Measurements from ENCODE around the gene COL26A1.
A peak's percentile ranks its signal among the peaks of the same experiment; 100 is the strongest.

DNA sequence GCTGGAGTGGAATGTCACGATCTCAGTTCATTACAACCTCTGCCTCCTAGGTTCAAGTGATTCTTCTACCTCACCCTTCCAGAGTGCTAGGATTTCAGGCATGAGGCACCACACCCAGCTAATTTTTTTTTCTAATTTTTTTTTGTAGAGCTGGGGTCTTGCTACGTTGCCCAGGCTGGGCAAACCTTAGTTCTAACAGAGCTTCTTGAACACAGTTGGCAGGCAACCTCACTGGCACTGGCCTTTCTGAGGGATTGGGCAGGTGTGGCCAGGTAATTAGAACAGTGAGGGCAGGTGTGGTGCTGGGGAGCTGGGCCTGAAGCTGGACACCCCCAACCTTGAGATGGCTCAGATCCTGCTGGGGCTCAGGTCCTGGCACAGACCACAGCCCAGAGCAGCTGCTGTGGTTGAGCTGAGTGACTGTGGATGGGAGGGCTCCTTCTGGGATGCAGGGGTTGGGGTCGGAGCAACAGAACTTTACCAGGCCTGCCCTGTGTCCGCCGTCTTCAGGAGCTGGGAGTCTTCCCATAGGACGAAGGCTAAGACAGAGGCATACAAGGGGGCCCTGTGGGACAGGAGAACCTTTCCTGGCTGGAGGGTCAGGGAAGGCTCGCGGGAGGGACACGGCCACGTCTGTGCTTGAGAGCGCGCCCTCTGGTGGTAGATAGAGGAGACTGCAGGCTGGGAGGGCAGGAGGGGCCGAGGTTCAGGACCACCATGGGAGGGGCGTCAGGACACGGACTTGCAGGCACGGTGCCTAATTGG lies 48.2 kb downstream of the COL26A1 start:
- no peak for TF ChIP-seq POLR2A (IDR thresholded peaks at IDR 0.05)
- TF ChIP-seq POLR2AphosphoS5 (IDR thresholded peaks at IDR 0.05), result no peak
- TF ChIP-seq, protein P1, sequence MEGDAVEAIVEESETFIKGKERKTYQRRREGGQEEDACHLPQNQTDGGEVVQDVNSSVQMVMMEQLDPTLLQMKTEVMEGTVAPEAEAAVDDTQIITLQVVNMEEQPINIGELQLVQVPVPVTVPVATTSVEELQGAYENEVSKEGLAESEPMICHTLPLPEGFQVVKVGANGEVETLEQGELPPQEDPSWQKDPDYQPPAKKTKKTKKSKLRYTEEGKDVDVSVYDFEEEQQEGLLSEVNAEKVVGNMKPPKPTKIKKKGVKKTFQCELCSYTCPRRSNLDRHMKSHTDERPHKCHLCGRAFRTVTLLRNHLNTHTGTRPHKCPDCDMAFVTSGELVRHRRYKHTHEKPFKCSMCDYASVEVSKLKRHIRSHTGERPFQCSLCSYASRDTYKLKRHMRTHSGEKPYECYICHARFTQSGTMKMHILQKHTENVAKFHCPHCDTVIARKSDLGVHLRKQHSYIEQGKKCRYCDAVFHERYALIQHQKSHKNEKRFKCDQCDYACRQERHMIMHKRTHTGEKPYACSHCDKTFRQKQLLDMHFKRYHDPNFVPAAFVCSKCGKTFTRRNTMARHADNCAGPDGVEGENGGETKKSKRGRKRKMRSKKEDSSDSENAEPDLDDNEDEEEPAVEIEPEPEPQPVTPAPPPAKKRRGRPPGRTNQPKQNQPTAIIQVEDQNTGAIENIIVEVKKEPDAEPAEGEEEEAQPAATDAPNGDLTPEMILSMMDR (IDR thresholded peaks at IDR 0.05), result peak in 3 of 4 experiments; percentile 28 to 51 (median 49)
